ENCODE measurements around the gene PHF1. TPM values are rescaled to one million over a fixed set of nuclear protein-coding genes. Genes with fewer than 3 reads are reported as not detected.
A peak's percentile ranks its signal among the peaks of the same experiment; 100 is the strongest.

Gene PHF1
- total and polyA plus RNA-seq, 2 experiments from 2014 or later, result 34.5 to 116 TPM

DNA sequence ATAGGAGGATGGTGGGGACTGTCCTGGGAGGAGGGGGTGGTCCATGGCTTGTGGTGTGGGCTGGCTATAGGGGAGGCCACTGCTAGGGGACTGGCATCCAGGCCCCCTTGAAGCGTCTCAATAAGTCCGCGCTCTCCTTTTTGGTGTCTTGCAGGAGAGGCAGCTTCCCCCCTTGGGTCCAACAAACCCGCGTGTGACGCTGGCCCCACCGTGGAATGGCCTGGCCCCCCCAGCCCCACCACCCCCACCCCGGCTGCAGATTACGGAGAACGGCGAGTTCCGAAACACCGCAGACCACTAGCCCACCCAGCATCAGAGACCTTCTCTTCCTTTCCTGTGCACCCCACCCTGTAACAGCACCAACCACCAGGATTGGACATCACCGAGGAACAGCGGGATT lies 40.8 kb downstream of the PHF1 start:
- TF ChIP-seq, protein P1, sequence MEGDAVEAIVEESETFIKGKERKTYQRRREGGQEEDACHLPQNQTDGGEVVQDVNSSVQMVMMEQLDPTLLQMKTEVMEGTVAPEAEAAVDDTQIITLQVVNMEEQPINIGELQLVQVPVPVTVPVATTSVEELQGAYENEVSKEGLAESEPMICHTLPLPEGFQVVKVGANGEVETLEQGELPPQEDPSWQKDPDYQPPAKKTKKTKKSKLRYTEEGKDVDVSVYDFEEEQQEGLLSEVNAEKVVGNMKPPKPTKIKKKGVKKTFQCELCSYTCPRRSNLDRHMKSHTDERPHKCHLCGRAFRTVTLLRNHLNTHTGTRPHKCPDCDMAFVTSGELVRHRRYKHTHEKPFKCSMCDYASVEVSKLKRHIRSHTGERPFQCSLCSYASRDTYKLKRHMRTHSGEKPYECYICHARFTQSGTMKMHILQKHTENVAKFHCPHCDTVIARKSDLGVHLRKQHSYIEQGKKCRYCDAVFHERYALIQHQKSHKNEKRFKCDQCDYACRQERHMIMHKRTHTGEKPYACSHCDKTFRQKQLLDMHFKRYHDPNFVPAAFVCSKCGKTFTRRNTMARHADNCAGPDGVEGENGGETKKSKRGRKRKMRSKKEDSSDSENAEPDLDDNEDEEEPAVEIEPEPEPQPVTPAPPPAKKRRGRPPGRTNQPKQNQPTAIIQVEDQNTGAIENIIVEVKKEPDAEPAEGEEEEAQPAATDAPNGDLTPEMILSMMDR (IDR thresholded peaks at IDR 0.05; ENCODE audit: low read depth, low read length), result no peak
- H3K9me3 ChIP-seq (ENCODE audit: low read depth), result no peaks in the 10 kb centered on the region
- no peaks in the 10 kb centered on the region for H3K27me3 ChIP-seq
- no peak for DNase-seq (ENCODE audit: low read depth in 1 of 2, low spot score in 1 of 2)
- peaks cover 14% of the 10 kb centered on the region for H3K36me3 ChIP-seq
- H3K27ac ChIP-seq, result peak overlapping the region; percentile 12
- no peak overlapping the region for H3K4me3 ChIP-seq
- H3K4me1 ChIP-seq (ENCODE audit: low read depth), result peaks cover 4% of the 10 kb centered on the region

DNA sequence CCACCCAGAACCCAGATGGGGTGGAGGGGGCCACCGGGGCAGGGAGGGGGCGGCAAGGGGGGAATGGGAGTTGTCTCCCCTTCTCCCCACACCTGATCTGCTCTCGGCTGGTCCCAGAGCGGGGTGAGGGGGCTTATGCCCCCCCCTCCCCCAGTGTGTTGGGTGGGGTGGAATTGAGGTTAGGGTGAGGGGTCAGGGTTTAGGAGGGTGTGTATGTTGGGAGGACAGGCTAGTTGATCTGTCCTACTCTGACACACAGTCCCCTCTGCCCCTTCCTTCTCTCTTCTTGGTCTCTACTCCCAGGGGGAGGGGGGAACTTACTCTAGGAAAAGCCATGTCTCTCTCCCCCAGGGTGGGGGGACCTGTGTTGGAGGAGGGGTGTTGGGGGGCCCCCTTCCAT lies 41.7 kb downstream of the PHF1 start:
- TF ChIP-seq, protein P1 (IDR thresholded peaks at IDR 0.05; ENCODE audit: low read depth, low read length), result no peak
- peaks cover 4% of the 10 kb centered on the region for H3K4me1 ChIP-seq (ENCODE audit: low read depth)
- DNase-seq (ENCODE audit: low read depth in 1 of 2, low spot score in 1 of 2), result no peak
- peaks cover 5% of the 10 kb centered on the region for H3K36me3 ChIP-seq
- H3K27ac ChIP-seq, result no peak overlapping the region
- no peaks in the 10 kb centered on the region for H3K9me3 ChIP-seq (ENCODE audit: low read depth)
- no peaks in the 10 kb centered on the region for H3K27me3 ChIP-seq
- H3K4me3 ChIP-seq, result no peak overlapping the region

DNA sequence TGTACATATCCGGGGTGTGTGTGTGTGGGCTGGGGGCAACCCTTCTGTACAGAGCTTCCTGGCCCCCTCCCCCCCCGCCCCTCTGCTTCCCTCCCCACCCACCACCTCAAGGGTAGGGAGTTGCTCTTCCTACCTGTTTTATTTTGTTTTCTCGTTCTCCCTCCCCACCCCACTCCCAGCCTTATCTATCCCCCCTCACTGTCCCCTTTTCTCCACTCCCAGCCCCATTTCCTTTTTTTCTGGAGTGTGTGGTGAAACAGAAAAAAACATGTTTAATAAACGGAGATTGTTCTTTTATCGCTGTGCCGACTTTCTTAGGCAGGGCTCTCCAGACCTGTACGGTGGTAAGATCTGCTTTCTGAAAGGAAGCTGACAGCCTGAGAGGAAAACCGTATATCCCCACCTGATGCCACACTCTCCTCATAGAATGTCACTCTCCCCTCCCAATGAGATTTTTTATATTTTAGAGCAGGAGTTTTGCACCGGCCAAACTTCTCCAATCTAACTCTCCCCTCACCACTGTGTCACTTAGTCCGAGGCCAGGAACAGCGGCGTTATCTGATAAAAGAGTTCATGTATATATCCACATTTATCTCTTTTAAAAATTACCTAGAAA lies 42.7 kb downstream of the PHF1 start:
- peak overlapping the region; percentile 77 for H3K4me3 ChIP-seq
- H3K4me1 ChIP-seq (ENCODE audit: low read depth), result peaks cover 4% of the 10 kb centered on the region
- H3K9me3 ChIP-seq (ENCODE audit: low read depth), result no peaks in the 10 kb centered on the region
- TF ChIP-seq, protein P1 (IDR thresholded peaks at IDR 0.05; ENCODE audit: low read depth, low read length), result no peak
- DNase-seq (ENCODE audit: low read depth in 1 of 2, low spot score in 1 of 2), result no peak
- no peaks in the 10 kb centered on the region for H3K36me3 ChIP-seq
- peak overlapping the region; percentile 78 for H3K27ac ChIP-seq
- no peaks in the 10 kb centered on the region for H3K27me3 ChIP-seq

DNA sequence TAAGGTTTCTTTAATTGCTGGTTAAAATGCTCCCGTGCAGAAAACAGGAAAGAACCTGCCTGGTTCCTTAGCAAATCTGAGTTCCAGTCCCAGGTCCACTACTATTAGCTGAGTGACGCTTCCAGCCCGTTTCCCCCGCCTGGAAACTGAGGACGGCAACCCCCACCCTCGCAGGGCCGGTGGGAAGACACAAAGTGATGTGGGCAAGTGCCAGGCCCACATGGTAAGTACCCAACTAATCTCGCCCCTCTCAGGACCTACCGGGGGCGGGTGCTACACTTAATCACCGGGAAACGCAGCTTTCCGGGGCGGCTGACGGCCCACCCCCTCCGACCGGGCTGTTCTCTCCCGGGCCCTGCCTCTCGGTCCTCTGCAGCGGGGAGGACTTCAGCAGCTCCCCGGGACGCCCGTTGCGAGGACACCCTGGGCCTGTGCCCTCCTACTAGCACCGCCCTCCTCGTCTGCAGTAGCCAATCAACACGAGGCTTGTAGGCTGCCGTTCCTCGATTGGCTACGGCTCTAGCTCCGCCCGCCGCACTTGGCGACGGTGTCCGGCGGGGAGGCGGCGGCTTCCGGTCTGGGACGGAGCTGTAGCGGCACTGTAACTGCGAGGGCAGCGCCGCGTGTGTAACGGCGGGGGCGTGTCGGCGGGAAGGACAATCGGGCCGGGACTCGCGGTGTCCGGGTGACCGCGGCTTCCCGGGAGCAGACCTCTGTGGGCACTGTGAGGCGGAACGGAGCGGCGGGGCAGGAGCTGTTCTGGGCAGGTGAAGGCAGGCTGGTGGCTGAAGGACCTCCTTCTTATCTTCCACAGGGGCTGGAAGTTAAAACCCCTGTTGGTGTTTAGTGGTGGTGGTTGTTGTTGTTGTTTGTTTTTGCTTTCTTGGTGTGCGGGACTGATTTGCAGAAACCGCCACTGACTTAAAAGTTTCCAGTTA lies 43.5 kb downstream of the PHF1 start, which contains the start of gene ZBTB9:
Gene ZBTB9, plus strand, starts transcription at position 568 of the 938 bp plus-strand sequence. CDS start 525 bp downstream, outside the sequence.
- peak; percentile 97 for DNase-seq (ENCODE audit: low read depth in 1 of 2, low spot score in 1 of 2)
- Histone ChIP-seq H3K9me3 (ENCODE audit: low read depth) (no peaks in the 10 kb centered on the region), H3K27me3 (no peaks in the 10 kb centered on the region), H3K27ac (peak within 1 kb of the TSS; percentile 78), H3K4me3 (peak within 1 kb of the TSS; percentile 77), H3K4me1 (ENCODE audit: low read depth) (peaks cover 4% of the 10 kb centered on the region), H3K36me3 (no peaks in the 10 kb centered on the region)
- TF ChIP-seq, protein P1 (IDR thresholded peaks at IDR 0.05; ENCODE audit: low read depth, low read length), result no peak

DNA sequence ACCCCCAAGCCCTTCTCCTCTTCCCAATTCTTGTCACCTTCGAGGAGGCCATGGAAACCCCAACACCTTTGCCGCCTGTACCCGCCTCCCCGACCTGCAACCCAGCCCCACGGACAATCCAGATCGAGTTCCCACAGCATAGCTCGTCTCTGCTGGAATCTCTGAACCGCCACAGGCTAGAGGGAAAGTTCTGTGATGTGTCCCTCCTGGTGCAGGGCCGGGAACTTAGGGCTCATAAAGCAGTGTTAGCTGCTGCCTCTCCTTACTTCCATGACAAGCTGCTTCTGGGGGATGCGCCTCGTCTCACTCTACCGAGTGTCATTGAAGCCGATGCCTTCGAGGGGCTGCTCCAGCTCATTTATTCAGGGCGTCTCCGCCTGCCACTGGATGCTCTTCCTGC lies 44.2 kb downstream of the PHF1 start:
- Histone ChIP-seq H3K36me3 (no peaks in the 10 kb centered on the region), H3K4me1 (ENCODE audit: low read depth) (peaks cover 4% of the 10 kb centered on the region), H3K4me3 (peak overlapping the region; percentile 77), H3K9me3 (ENCODE audit: low read depth) (no peaks in the 10 kb centered on the region), H3K27ac (no peak overlapping the region), H3K27me3 (no peaks in the 10 kb centered on the region)
- DNase-seq (ENCODE audit: low read depth in 1 of 2, low spot score in 1 of 2), result no peak
- TF ChIP-seq, protein P1 (IDR thresholded peaks at IDR 0.05; ENCODE audit: low read depth, low read length), result no peak
